Activated CD8-positive, alpha-beta T cell treated with anti-CD3 and anti-CD28 coated beads for 36 hours (primary cell): ENCODE results near the gene NEK7. TPM values are rescaled to one million over a fixed set of nuclear protein-coding genes. Genes with fewer than 3 reads are reported as not detected.

Experiments
- ATAC-seq: fragments of 200-7000 bp; cut with Tn5 transposase; one replicate; pipeline ENCODE4 v1.10.0; 2021; ENCODE audit warnings: mild to moderate bottlenecking, moderate library complexity
- CTCF ChIA-PET: fragments of 350-600 bp; sonication (Branson Sonifier 250); formaldehyde crosslinking; loops from one replicate; lab custom pipeline; 2021; ENCODE audit warnings: antibody characterized with exemption; lab: Charles Lee
- POLR2A ChIA-PET: fragments of 350-600 bp; sonication (Branson Sonifier 250); formaldehyde crosslinking; loops from one replicate; lab custom pipeline; 2021; ENCODE audit warnings: antibody characterized with exemption; lab: Charles Lee
- DNase-seq: peaks from one replicate; pipeline ENCODE4 v3.0.0-alpha.2; 2020
- H3K27ac Mint-ChIP-seq: one replicate; pipeline ENCODE4 v1.8.0; 2021; ENCODE audit warnings: mild to moderate bottlenecking, mixed read lengths
- H3K27me3 Mint-ChIP-seq: one replicate; pipeline ENCODE4 v1.8.0; 2021; ENCODE audit warnings: mixed read lengths
- H3K36me3 Mint-ChIP-seq: one replicate; pipeline ENCODE4 v1.8.0; 2021; ENCODE audit warnings: low read depth, mixed read lengths
- H3K4me1 Mint-ChIP-seq: one replicate; pipeline ENCODE4 v1.8.0; 2021; ENCODE audit warnings: low read depth, mixed read lengths
- H3K4me3 Mint-ChIP-seq: one replicate; pipeline ENCODE4 v1.8.0; 2021; ENCODE audit warnings: mild to moderate bottlenecking, moderate library complexity, mixed read lengths
- H3K9me3 Mint-ChIP-seq: one replicate; pipeline ENCODE4 v1.8.0; 2021; ENCODE audit warnings: mixed read lengths
- CTCF ChIP-seq: fragments of 200-600 bp; IDR thresholded peaks from one replicate; pipeline ENCODE4 v1.8.0; 2022; ENCODE audit warnings: antibody characterized with exemption, mild to moderate bottlenecking
- intact Hi-C: fragments of 100-400 bp; cut with micrococcal nuclease; formaldehyde crosslinking; loops from one replicate; pipeline ENCODE4 v1.10.0; 2022
- total RNA-seq, 2 experiments: library from RNA; stranded (reverse); gene quantifications; one replicate each; pipeline ENCODE4 v1.2.3, GENCODE V29; 2021

The NEK7 gene
- total RNA-seq, 2 experiments from 2014 or later = 71.4 to 76.4 TPM

DNA sequence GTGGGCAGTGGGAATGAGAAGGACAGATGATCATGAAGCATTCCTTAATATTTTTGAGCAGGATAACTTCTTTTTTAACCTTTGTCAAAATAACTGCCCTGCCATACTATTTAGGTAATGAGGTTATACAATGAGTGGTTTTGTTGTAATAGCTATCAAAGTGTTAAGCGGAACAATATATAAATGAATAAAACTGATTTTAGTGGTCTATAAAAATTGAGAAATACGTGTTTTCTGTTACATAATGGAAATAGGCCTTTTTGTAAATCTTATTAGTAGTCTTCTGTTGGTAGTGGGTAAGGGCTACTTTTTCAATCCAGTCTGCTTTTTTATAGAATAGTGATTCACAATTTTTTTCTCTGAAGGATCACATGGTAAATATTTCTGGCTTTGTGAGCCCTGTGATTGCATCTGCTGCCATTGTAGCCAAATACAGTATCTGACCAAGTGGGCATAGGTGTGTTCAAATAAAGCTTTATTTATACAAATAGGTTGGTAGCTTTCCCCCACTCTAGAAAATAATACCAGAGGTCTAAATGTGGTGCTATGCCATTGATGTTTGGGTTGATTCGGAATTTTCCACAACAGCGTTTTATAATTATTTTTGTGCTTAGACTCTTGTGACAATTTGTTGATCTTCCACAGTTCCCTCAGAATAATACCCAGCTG, 4.3 kb downstream of the NEK7 start:
- CTCF ChIA-PET = interaction anchor here (1.0 to 1.2 kb wide), 2 partner anchors 14 to 188 kb away, joined by 3 read pairs; no protein-coding TSS in a partner anchor
- POLR2A ChIA-PET = interaction anchor here (1.0 kb wide), 1 partner anchor 8 kb away, joined by 3 read pairs; no protein-coding TSS in a partner anchor

GRCh38 chr1:198161718-198162090, 4.9 kb downstream of the NEK7 start:
- H3K36me3 Mint-ChIP-seq = peaks cover 13% of the 10 kb centered on the region

More for the DNA sequence above, 4.3 kb downstream of the NEK7 start:
- Mint-ChIP-seq H3K27me3 (no peaks in the 10 kb centered on the region), H3K27ac (peak overlapping the region; percentile 88), H3K4me3 (peak overlapping the region; percentile 42), H3K9me3 (no peaks in the 10 kb centered on the region), H3K4me1 (peaks cover 53% of the 10 kb centered on the region), H3K36me3 (peaks cover 13% of the 10 kb centered on the region)
- intact Hi-C loops = no loop called here
- TF ChIP-seq CTCF = no peak
- DNase-seq (no peak), ATAC-seq (no peak)

GRCh38 chr1:198162091-198162767, 5.4 kb downstream of the NEK7 start:
- peak overlapping the region; percentile 52 for H3K4me3 Mint-ChIP-seq
- H3K27ac Mint-ChIP-seq = peak overlapping the region; percentile 88
- ATAC-seq (no peak), DNase-seq (no peak)
- no peaks in the 10 kb centered on the region for H3K9me3 Mint-ChIP-seq
- peaks cover 13% of the 10 kb centered on the region for H3K36me3 Mint-ChIP-seq
- ChIA-PET CTCF (interaction anchor here (1.0 to 1.2 kb wide), 2 partner anchors 13 to 187 kb away, joined by 3 read pairs; no protein-coding TSS in a partner anchor), POLR2A (no interaction called here)
- no peak for TF ChIP-seq CTCF
- intact Hi-C loops = no loop called here
- peaks cover 64% of the 10 kb centered on the region for H3K4me1 Mint-ChIP-seq
- no peaks in the 10 kb centered on the region for H3K27me3 Mint-ChIP-seq

More at GRCh38 chr1:198161718-198162090, 4.9 kb downstream of the NEK7 start:
- intact Hi-C loops = no loop called here
- H3K4me3 Mint-ChIP-seq = peak overlapping the region; percentile 52
- H3K27me3 Mint-ChIP-seq = no peaks in the 10 kb centered on the region
- no peaks in the 10 kb centered on the region for H3K9me3 Mint-ChIP-seq
- ChIA-PET CTCF (interaction anchor here (1.0 to 1.2 kb wide), 2 partner anchors 13 to 187 kb away, joined by 3 read pairs; no protein-coding TSS in a partner anchor), POLR2A (interaction anchor here (1.0 kb wide), 1 partner anchor 8 kb away, joined by 3 read pairs; no protein-coding TSS in a partner anchor)
- no peak for ATAC-seq
- no peak for TF ChIP-seq CTCF
- peak overlapping the region; percentile 88 for H3K27ac Mint-ChIP-seq
- DNase-seq = no peak
- peaks cover 59% of the 10 kb centered on the region for H3K4me1 Mint-ChIP-seq

DNA sequence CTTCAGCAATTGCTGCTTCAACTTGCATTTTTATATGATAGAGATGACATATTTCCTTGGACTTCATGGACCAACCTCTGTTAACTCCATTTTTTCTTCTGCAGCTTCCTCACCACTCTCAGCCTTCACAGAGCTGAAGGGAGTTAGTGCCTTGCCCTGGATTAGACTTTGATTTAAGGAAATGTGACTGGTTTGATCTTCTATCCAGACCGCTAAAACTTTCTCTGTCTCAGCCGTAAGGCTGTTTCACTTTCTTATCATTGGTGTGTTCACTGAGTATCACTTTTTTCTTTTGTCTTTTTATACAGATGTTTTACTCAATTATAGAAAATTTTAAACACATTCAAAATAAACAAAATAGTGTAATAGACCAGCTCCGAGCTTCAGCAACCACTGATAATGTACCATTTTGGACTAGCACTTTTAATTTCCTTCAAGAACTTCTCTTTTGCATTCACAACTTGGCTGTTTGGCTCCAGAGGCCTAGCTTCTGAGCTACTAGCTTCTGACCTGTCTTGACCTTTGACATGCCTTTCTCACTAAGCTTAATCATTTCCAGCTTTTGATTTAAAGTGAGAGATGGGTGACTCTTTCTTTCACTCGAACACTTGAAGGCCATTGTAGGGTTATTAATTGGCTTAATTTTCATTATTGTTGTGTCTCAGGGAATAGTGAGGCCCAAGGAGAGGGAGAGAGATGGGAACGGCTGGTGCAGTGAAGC, 9.3 kb downstream of the NEK7 start:
- Mint-ChIP-seq H3K4me3 (peak overlapping the region; percentile 74), H3K36me3 (peaks cover 19% of the 10 kb centered on the region), H3K27ac (peak overlapping the region; percentile 95), H3K4me1 (peaks cover 86% of the 10 kb centered on the region), H3K27me3 (no peaks in the 10 kb centered on the region), H3K9me3 (no peaks in the 10 kb centered on the region)
- intact Hi-C loops = loop anchor here (2.0 to 5.0 kb wide), 4 partner anchors 93 to 516 kb away; partner anchors contain the start of gene DENND1B
- no peak for TF ChIP-seq CTCF
- POLR2A ChIA-PET = interaction anchor here (0.8 to 1.3 kb wide), 5 partner anchors 8 to 33 kb away, joined by 3 to 6 read pairs (median 4); partner anchors contain the start of gene NEK7
- ATAC-seq = peak; percentile 53
- DNase-seq = peak; percentile 40
- CTCF ChIA-PET = interaction anchor here (0.6 to 1.5 kb wide), 7 partner anchors 9 to 193 kb away, joined by 3 to 7 read pairs (median 3); no protein-coding TSS in a partner anchor
